CD4-positive, alpha-beta memory T cell (primary cell): ENCODE data around the gene RASGRF1. TPM values are rescaled to one million over a fixed set of nuclear protein-coding genes. Genes with fewer than 3 reads are reported as not detected.

Experiments
- CTCF ChIA-PET: fragments of 350-600 bp; sonication (Branson Sonifier 250); formaldehyde crosslinking; loops from one replicate; lab custom pipeline; 2021; ENCODE audit warnings: inconsistent platforms; ENCODE audit not compliant: partially characterized antibody; lab: Charles Lee
- POLR2A ChIA-PET: fragments of 350-600 bp; sonication (Branson Sonifier 250); formaldehyde crosslinking; loops from one replicate; lab custom pipeline; 2021; ENCODE audit not compliant: partially characterized antibody; lab: Charles Lee
- DNase-seq, 5 donors: peaks; one replicate each; pipeline versions ENCODE4 v3.0.0 to v3.0.0-alpha.2; 2020 to 2022; ENCODE audit warnings: mixed read lengths in 1 of 5
- H3K27ac ChIP-seq: one replicate; pipeline ENCODE4 v1.7.0; 2013; ENCODE audit warnings: low read depth, low read length
- H3K27me3 ChIP-seq: 2 replicates; pipeline ENCODE4 v1.7.0; 2013; ENCODE audit warnings: mild to moderate bottlenecking, low read length, moderate library complexity; ENCODE audit not compliant: insufficient read depth
- H3K36me3 ChIP-seq: 2 replicates; pipeline ENCODE4 v1.7.0; 2013; ENCODE audit warnings: mild to moderate bottlenecking, low read length, moderate library complexity; ENCODE audit not compliant: insufficient read depth
- H3K4me1 ChIP-seq: 2 replicates; pipeline ENCODE4 v1.7.0; 2013; ENCODE audit warnings: mild to moderate bottlenecking, low read length, moderate library complexity; ENCODE audit not compliant: insufficient read depth
- H3K4me3 ChIP-seq, 2 donors: one replicate each; pipeline ENCODE4 v1.7.0; 2013; ENCODE audit warnings: low read length in 2 of 2, mild to moderate bottlenecking in 1 of 2
- H3K9me3 ChIP-seq, 2 donors: one replicate each; pipeline ENCODE4 v1.7.0; 2013; ENCODE audit warnings: low read length in 2 of 2, control low read depth in 1 of 2; ENCODE audit not compliant: control insufficient read depth in 1 of 2
- H3K27ac Mint-ChIP-seq, 7 donors: one replicate each; pipeline ENCODE4 v1.8.0; 2020 to 2021; ENCODE audit warnings: mixed read lengths in 7 of 7, mild to moderate bottlenecking in 6 of 7, inconsistent platforms in 3 of 7, moderate library complexity in 3 of 7
- H3K27me3 Mint-ChIP-seq, 2 donors: one replicate each; pipeline ENCODE4 v1.8.0; 2020 to 2021; ENCODE audit warnings: mixed read lengths in 2 of 2
- H3K36me3 Mint-ChIP-seq, 2 donors: one replicate each; pipeline ENCODE4 v1.8.0; 2020 to 2021; ENCODE audit warnings: mixed read lengths in 2 of 2, inconsistent platforms in 1 of 2, mild to moderate bottlenecking in 1 of 2
- H3K4me1 Mint-ChIP-seq, 4 donors: one replicate each; pipeline ENCODE4 v1.8.0; 2020 to 2021; ENCODE audit warnings: mixed read lengths in 4 of 4, mild to moderate bottlenecking in 1 of 4
- H3K4me3 Mint-ChIP-seq, 8 donors: one replicate each; pipeline ENCODE4 v1.8.0; 2020 to 2021; ENCODE audit warnings: mixed read lengths in 8 of 8, mild to moderate bottlenecking in 7 of 8, moderate library complexity in 6 of 8, inconsistent platforms in 3 of 8
- H3K9me3 Mint-ChIP-seq, 8 donors: one replicate each; pipeline ENCODE4 v1.8.0; 2020 to 2021; ENCODE audit warnings: mixed read lengths in 8 of 8, mild to moderate bottlenecking in 5 of 8, inconsistent platforms in 3 of 8, moderate library complexity in 1 of 8
- intact Hi-C: fragments of 100-400 bp; cut with micrococcal nuclease; formaldehyde crosslinking; loops from one replicate; pipeline ENCODE4 v1.15.1; 2023
- polyA plus RNA-seq, 2 donors: library from polyadenylated mRNA; unstranded; fragments of 300-500 nt; fragmentation: Illumina TruSeq; gene quantifications; one replicate each; pipeline ENCODE4 v1.2.3, GENCODE V29; 2021
- total RNA-seq, 2 experiments: library from RNA; stranded (reverse); gene quantifications; one replicate each; pipeline ENCODE4 v1.2.3, GENCODE V29; 2021

Gene RASGRF1
- total and polyA plus RNA-seq, 4 experiments from 2014 or later, result not detected

GRCh38 chr15:78915341-78916087 is 175.1 kb downstream of the RASGRF1 start:
- H3K4me1 Mint-ChIP-seq, result peaks cover 1 to 14% (median 9%) of the 10 kb centered on the region in 4 donors

GRCh38 chr15:78914027-78914764 is 176.4 kb downstream of the RASGRF1 start:
- Mint-ChIP-seq H3K4me1 (peaks cover 14 to 28% (median 17%) of the 10 kb centered on the region in 4 donors), H3K36me3 (peaks cover 15 to 65% of the 10 kb centered on the region in 2 donors), H3K27ac (peak overlapping the region in 3 of 7 donors; percentile 30 to 67 (median 50)), H3K27me3 (no peaks in the 10 kb centered on the region), H3K4me3 (no peak overlapping the region), H3K9me3 (peaks cover 0 to 1% (median 0%) of the 10 kb centered on the region in 8 donors)
- ChIA-PET POLR2A (no interaction called here), CTCF (no interaction called here)
- Histone ChIP-seq H3K27me3 (no peaks in the 10 kb centered on the region), H3K9me3 (no peaks in the 10 kb centered on the region), H3K4me1 (peaks cover 6% of the 10 kb centered on the region), H3K27ac (no peak overlapping the region), H3K4me3 (no peak overlapping the region), H3K36me3 (peaks cover 29% of the 10 kb centered on the region)
- intact Hi-C loops, result no loop called here
- DNase-seq, result no peak

More at GRCh38 chr15:78915341-78916087, 175.1 kb downstream of the RASGRF1 start:
- no peak overlapping the region for H3K27ac ChIP-seq
- Mint-ChIP-seq H3K4me3 (no peak overlapping the region), H3K9me3 (no peaks in the 10 kb centered on the region), H3K27me3 (no peaks in the 10 kb centered on the region), H3K36me3 (peaks cover 16 to 59% of the 10 kb centered on the region in 2 donors), H3K27ac (peak overlapping the region in 3 of 7 donors; percentile 42 to 76 (median 62))
- no peaks in the 10 kb centered on the region for H3K9me3 ChIP-seq
- ChIA-PET POLR2A (no interaction called here), CTCF (no interaction called here)
- intact Hi-C loops, result no loop called here
- H3K4me3 ChIP-seq, result no peak overlapping the region
- no peaks in the 10 kb centered on the region for H3K27me3 ChIP-seq
- H3K36me3 ChIP-seq, result peaks cover 24% of the 10 kb centered on the region
- peaks cover 1% of the 10 kb centered on the region for H3K4me1 ChIP-seq
- DNase-seq, result no peak

- Mint-ChIP-seq H3K9me3 (peaks cover 0 to 1% (median 0%) of the 10 kb centered on the region in 8 donors), H3K27ac (peak overlapping the region in 2 of 7 donors; percentile 50 to 72), H3K4me1 (peaks cover 15 to 31% (median 21%) of the 10 kb centered on the region in 4 donors), H3K4me3 (no peak overlapping the region), H3K27me3 (no peaks in the 10 kb centered on the region), H3K36me3 (peaks cover 16 to 65% of the 10 kb centered on the region in 2 donors)
- CTCF ChIA-PET, result interaction anchor here (0.8 kb wide), 1 partner anchor 69 kb away, joined by 3 read pairs; no protein-coding TSS in a partner anchor
- Histone ChIP-seq H3K27ac (no peak overlapping the region), H3K4me3 (no peak overlapping the region), H3K36me3 (peaks cover 29% of the 10 kb centered on the region), H3K4me1 (peaks cover 6% of the 10 kb centered on the region), H3K9me3 (no peaks in the 10 kb centered on the region), H3K27me3 (no peaks in the 10 kb centered on the region)
- DNase-seq, result no peak
- POLR2A ChIA-PET, result no interaction called here
- intact Hi-C loops, result no loop called here
These were observed 177.6 kb downstream of the RASGRF1 start for GRCh38 chr15:78913012-78913411.

GRCh38 chr15:78912316-78912715 is 178.3 kb downstream of the RASGRF1 start:
- intact Hi-C loops, result no loop called here
- H3K9me3 ChIP-seq, result no peaks in the 10 kb centered on the region
- no peaks in the 10 kb centered on the region for H3K27me3 ChIP-seq
- no peak overlapping the region for H3K4me3 Mint-ChIP-seq
- H3K9me3 Mint-ChIP-seq, result peaks cover 0 to 1% (median 0%) of the 10 kb centered on the region in 8 donors
- H3K27me3 Mint-ChIP-seq, result no peaks in the 10 kb centered on the region
- no peak overlapping the region for H3K27ac ChIP-seq
- peak overlapping the region in 3 of 7 donors; percentile 0 to 53 (median 22) for H3K27ac Mint-ChIP-seq
- peaks cover 18 to 65% of the 10 kb centered on the region in 2 donors for H3K36me3 Mint-ChIP-seq
- ChIA-PET CTCF (no interaction called here), POLR2A (no interaction called here)
- H3K4me3 ChIP-seq, result no peak overlapping the region
- peaks cover 31% of the 10 kb centered on the region for H3K36me3 ChIP-seq
- H3K4me1 Mint-ChIP-seq, result peaks cover 18 to 31% (median 23%) of the 10 kb centered on the region in 4 donors
- DNase-seq, result no peak
- peaks cover 6% of the 10 kb centered on the region for H3K4me1 ChIP-seq

- Histone ChIP-seq H3K9me3 (no peaks in the 10 kb centered on the region), H3K4me1 (peaks cover 6% of the 10 kb centered on the region), H3K4me3 (no peak overlapping the region), H3K27me3 (no peaks in the 10 kb centered on the region), H3K27ac (no peak overlapping the region), H3K36me3 (peaks cover 45% of the 10 kb centered on the region)
- intact Hi-C loops, result no loop called here
- peaks cover 0 to 1% (median 0%) of the 10 kb centered on the region in 8 donors for H3K9me3 Mint-ChIP-seq
- ChIA-PET CTCF (interaction anchor here (1.0 to 1.2 kb wide), 3 partner anchors 17 to 270 kb away, joined by 3 to 6 read pairs (median 3); no protein-coding TSS in a partner anchor), POLR2A (interaction anchor here (0.9 kb wide), 1 partner anchor 30 kb away, joined by 3 read pairs; no protein-coding TSS in a partner anchor)
- H3K4me1 Mint-ChIP-seq, result peaks cover 22 to 31% (median 26%) of the 10 kb centered on the region in 4 donors
- H3K27ac Mint-ChIP-seq, result peak overlapping the region in 4 of 7 donors; percentile 24 to 82 (median 50)
- peaks cover 30 to 71% of the 10 kb centered on the region in 2 donors for H3K36me3 Mint-ChIP-seq
- H3K4me3 Mint-ChIP-seq, result no peak overlapping the region
- no peak for DNase-seq
- H3K27me3 Mint-ChIP-seq, result no peaks in the 10 kb centered on the region
These were observed 180.3 kb downstream of the RASGRF1 start for GRCh38 chr15:78910271-78910670.

Other genes starting within 250 kb of the RASGRF1 start
- gene MORF4L1, start 217.9 kb downstream of the RASGRF1 start, total RNA-seq, result 100 to 1,000 TPM; 260 to 263 TPM
- gene MORF4L1, start 217.9 kb downstream of the RASGRF1 start, polyA plus RNA-seq, result 100 to 1,000 TPM; 284 to 395 TPM
- gene CTSH, start 145.7 kb downstream of the RASGRF1 start, total RNA-seq, result 10 to 100 TPM; 32.8 to 35.6 TPM
- 100 to 1,000 TPM; 150 to 152 TPM for gene CTSH, start 145.7 kb downstream of the RASGRF1 start, polyA plus RNA-seq
- not detected for gene ANKRD34C, start 191.9 kb upstream of the RASGRF1 start, total RNA-seq
- not detected for gene ANKRD34C, start 191.9 kb upstream of the RASGRF1 start, polyA plus RNA-seq
- gene TMED3, start 220.3 kb upstream of the RASGRF1 start, total RNA-seq, result 10 to 100 TPM; 20.2 to 20.8 TPM
- gene TMED3, start 220.3 kb upstream of the RASGRF1 start, polyA plus RNA-seq, result 10 to 100 TPM; 51.7 to 81.0 TPM